MG63 (cell line): ENCODE data around the gene DTNB. TPM values are rescaled to one million over a fixed set of nuclear protein-coding genes. Genes with fewer than 3 reads are reported as not detected.
"Not testable (repeated sequence)": the region's sequence is repeated elsewhere in the genome, so short reads cannot be mapped to it uniquely, and the experiment has no call there.

ENCODE experiments used
- DNase-seq: peaks from one replicate; pipeline ENCODE4 v3.0.0-alpha.2; 2020
- H3K27me3 ChIP-seq: fragments of 250-450 bp; sonication (Bioruptor Pico); 2 replicates; pipeline ENCODE4 v1.5.1; 2020; ENCODE audit warnings: mild to moderate bottlenecking, moderate library complexity
- H3K36me3 ChIP-seq: fragments of 250-450 bp; sonication (Bioruptor Pico); 2 replicates; pipeline ENCODE4 v1.5.1; 2020; ENCODE audit warnings: mild to moderate bottlenecking, moderate library complexity
- H3K4me3 ChIP-seq: fragments of 250-450 bp; sonication (Bioruptor Pico); 2 replicates; pipeline ENCODE4 v1.5.1; 2020; ENCODE audit warnings: mild to moderate bottlenecking, moderate library complexity
- H3K9me3 ChIP-seq: fragments of 250-450 bp; sonication (Bioruptor Pico); 2 replicates; pipeline ENCODE4 v1.5.1; 2020; ENCODE audit warnings: mild to moderate bottlenecking, moderate library complexity
- total RNA-seq: library from RNA; depleted of rRNA; stranded (reverse); fragments of >200 nt; shearing (Covaris generic); gene quantifications from 2 replicates; pipeline ENCODE4 v1.2.3, GENCODE V29; 2014; ENCODE audit warnings: low replicate concordance

Gene DTNB
- total RNA-seq, 1 experiment from 2014 or later, result 8.2 TPM

- DNase-seq, result no peak
- no peak overlapping the region for H3K4me3 ChIP-seq
- no peaks in the 10 kb centered on the region for H3K27me3 ChIP-seq
- no peaks in the 10 kb centered on the region for H3K36me3 ChIP-seq
- H3K9me3 ChIP-seq, result no peaks in the 10 kb centered on the region
Measured at GRCh38 chr2:25418944-25419677, 254.3 kb downstream of the DTNB start.

GRCh38 chr2:25417715-25418369 is 255.5 kb downstream of the DTNB start:
- no peak overlapping the region for H3K4me3 ChIP-seq
- no peaks in the 10 kb centered on the region for H3K27me3 ChIP-seq
- no peaks in the 10 kb centered on the region for H3K9me3 ChIP-seq
- no peaks in the 10 kb centered on the region for H3K36me3 ChIP-seq
- no peak for DNase-seq

GRCh38 chr2:25416674-25417073 is 256.7 kb downstream of the DTNB start:
- Histone ChIP-seq H3K9me3 (no peaks in the 10 kb centered on the region), H3K27me3 (no peaks in the 10 kb centered on the region), H3K4me3 (no peak overlapping the region), H3K36me3 (no peaks in the 10 kb centered on the region)
- no peak for DNase-seq

GRCh38 chr2:25414781-25415180 is 258.6 kb downstream of the DTNB start:
- no peaks in the 10 kb centered on the region for H3K36me3 ChIP-seq
- no peak for DNase-seq
- H3K27me3 ChIP-seq, result no peaks in the 10 kb centered on the region
- no peak overlapping the region for H3K4me3 ChIP-seq
- H3K9me3 ChIP-seq, result no peaks in the 10 kb centered on the region

- H3K36me3 ChIP-seq, H3K9me3 ChIP-seq, H3K4me3 ChIP-seq, DNase-seq, H3K27me3 ChIP-seq: not testable (repeated sequence)
Measured at GRCh38 chr2:25413409-25413808, 260.0 kb downstream of the DTNB start.

DNA sequence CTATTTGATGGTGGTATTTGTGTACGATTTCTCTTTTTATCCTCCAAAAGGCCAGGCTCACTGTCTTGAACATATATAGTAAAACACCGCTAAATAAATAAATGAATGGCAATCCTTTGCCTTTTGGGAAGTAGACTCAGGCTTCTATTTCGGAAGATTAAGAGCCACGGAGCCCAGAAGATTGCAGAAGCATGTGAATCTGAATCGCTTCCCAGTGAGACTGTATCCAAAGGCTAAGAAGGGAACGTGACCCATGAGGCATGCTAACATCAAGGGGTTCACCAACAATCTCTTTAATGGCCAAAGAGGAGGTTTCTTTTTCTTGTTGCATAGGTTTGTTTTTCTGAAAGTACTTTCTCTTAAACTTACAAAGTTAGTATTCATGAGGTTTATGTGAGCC is 261.6 kb downstream of the DTNB start:
- Histone ChIP-seq H3K9me3 (no peaks in the 10 kb centered on the region), H3K4me3 (no peak overlapping the region), H3K27me3 (no peaks in the 10 kb centered on the region), H3K36me3 (no peaks in the 10 kb centered on the region)
- DNase-seq, result no peak

DNA sequence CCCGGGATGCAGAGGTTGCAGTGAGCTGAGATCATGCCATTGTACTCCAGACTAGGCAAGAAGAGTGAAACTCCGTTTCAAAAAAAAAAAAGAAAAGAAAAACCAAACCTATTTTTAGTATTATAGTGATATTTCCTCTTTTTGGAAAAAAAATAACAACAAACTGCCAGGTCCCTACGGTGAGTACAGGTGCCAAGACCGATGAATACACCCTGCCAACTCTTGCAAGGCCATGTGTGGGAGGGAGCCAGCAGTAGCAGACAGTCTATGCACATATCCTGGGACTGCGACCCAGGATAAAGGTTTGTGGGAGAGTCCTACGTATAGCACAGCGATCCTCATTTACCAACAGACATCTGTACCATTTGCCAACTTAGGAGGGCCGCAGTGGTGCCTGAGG is 262.1 kb downstream of the DTNB start:
- Histone ChIP-seq H3K4me3 (no peak overlapping the region), H3K9me3 (no peaks in the 10 kb centered on the region), H3K27me3 (no peaks in the 10 kb centered on the region), H3K36me3 (no peaks in the 10 kb centered on the region)
- DNase-seq, result no peak

DNA sequence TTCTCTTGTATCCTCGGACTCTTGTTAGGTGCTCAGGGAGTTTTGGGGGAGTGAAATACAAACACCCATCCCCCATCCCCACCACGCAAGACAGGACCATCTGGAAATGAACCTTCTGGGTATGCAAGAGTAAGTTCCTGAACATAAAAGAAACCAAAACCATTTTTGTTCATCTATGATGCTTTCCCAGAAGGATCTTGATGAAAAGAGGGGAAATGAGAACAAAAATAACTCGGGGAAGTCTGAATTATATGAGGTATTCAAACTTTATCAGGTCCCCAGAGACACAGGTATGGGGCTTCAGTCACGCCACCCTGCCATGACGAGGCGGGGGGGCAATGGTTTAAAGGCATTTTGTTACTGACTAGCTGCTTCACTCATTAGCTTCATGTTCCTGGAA is 263.0 kb downstream of the DTNB start:
- H3K27me3 ChIP-seq, result no peaks in the 10 kb centered on the region

DNA sequence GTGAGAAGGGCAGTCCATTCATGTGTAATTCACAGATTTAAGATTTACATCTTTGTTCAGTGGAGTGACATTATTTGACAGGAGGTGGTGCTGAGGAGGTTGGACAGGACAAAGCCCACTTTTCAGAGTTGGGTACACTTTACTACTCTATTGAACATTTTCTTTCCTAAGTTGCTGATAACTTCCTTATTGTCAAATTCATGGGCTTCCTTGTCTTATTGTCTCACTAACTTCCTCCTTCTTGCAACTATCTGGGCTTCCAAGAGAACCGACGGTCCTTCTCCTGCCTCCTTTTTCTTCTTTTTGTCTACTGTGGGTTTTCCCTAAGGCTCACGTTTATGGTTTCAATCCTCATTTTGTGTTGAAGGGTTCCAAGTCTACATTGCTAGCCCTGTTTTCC is 263.9 kb downstream of the DTNB start:
- H3K9me3 ChIP-seq, result no peaks in the 10 kb centered on the region
- H3K36me3 ChIP-seq, result no peaks in the 10 kb centered on the region
- H3K4me3 ChIP-seq, result no peak overlapping the region
- DNase-seq, result no peak
- H3K27me3 ChIP-seq, result no peaks in the 10 kb centered on the region

More for the DNA sequence above, 263.0 kb downstream of the DTNB start:
- Histone ChIP-seq H3K4me3 (no peak overlapping the region), H3K36me3 (no peaks in the 10 kb centered on the region), H3K9me3 (no peaks in the 10 kb centered on the region)
- no peak for DNase-seq

GRCh38 chr2:25409044-25409443 is 264.3 kb downstream of the DTNB start:
- Histone ChIP-seq H3K4me3 (no peak overlapping the region), H3K27me3 (no peaks in the 10 kb centered on the region), H3K9me3 (no peaks in the 10 kb centered on the region), H3K36me3 (no peaks in the 10 kb centered on the region)
- no peak for DNase-seq

DNA sequence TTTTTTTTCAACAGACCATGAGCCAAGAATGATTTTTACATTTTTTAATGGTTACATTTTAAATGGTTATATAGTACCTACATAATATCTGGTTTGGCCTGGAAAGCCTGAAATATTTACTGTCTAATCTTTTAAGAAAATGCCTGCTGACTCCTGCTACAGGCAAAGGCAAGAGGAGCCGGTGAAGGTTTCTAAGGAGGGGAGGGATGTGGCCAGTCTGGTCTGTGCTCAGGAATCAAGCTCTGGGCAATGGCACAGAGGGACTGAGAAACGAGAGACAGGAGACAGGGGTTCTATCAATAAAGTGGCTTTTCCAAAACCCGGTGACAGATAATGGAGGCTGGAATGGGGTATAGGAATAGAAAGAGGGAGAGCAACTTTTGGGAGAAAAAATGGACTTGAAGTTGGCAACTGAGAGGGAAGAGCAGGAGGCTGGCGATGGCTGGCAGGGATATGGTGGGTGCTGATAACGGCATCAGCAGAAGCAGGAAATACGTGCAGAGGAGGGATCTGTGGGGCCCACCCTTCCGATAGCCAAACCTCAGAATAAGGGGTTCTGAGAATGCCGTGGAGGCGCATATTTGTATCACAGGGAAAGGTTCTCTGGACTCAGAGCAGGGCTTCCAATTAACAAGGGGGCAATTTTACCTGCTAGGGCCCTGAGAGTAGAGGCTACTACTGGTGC is 267.6 kb downstream of the DTNB start:
- Histone ChIP-seq H3K36me3 (no peaks in the 10 kb centered on the region), H3K27me3 (no peaks in the 10 kb centered on the region), H3K9me3 (no peaks in the 10 kb centered on the region), H3K4me3 (no peak overlapping the region)
- no peak for DNase-seq

- not testable (repeated sequence) for H3K27me3 ChIP-seq, H3K9me3 ChIP-seq, DNase-seq, H3K36me3 ChIP-seq, H3K4me3 ChIP-seq
Measured at GRCh38 chr2:25403120-25403760, 270.1 kb downstream of the DTNB start.

DNA sequence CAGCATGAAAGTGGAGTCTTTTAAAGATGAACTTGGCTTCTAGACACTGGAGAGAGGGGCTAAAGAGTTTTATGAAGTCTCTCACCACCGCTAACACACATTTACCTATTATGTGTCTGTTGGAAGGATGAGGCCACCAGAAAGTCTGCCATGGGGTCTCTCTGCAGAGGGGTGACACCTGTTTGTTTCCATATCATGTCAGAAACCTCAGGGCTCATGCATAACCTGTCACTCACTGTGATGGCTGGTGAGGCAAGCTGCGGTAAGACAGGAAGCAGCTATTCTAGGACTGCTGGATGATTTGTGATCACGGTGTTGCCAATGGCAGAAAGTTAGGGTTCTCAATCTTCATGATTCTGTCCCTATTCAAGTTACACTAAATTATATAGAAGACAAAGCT is 270.9 kb downstream of the DTNB start:
- H3K36me3 ChIP-seq, result no peaks in the 10 kb centered on the region
- no peaks in the 10 kb centered on the region for H3K27me3 ChIP-seq
- H3K4me3 ChIP-seq, result no peak overlapping the region
- no peak for DNase-seq
- no peaks in the 10 kb centered on the region for H3K9me3 ChIP-seq

- H3K36me3 ChIP-seq, result no peaks in the 10 kb centered on the region
- no peaks in the 10 kb centered on the region for H3K9me3 ChIP-seq
- no peaks in the 10 kb centered on the region for H3K27me3 ChIP-seq
- no peak overlapping the region for H3K4me3 ChIP-seq
- no peak for DNase-seq
Measured at GRCh38 chr2:25401307-25402026, 271.9 kb downstream of the DTNB start.

- Histone ChIP-seq H3K27me3 (no peaks in the 10 kb centered on the region), H3K9me3 (no peaks in the 10 kb centered on the region), H3K36me3 (no peaks in the 10 kb centered on the region), H3K4me3 (no peak overlapping the region)
- no peak for DNase-seq
Measured at GRCh38 chr2:25400576-25401216, 272.7 kb downstream of the DTNB start.

GRCh38 chr2:25400169-25400568 is 273.2 kb downstream of the DTNB start:
- H3K36me3 ChIP-seq, result no peaks in the 10 kb centered on the region
- no peaks in the 10 kb centered on the region for H3K27me3 ChIP-seq
- H3K9me3 ChIP-seq, result no peaks in the 10 kb centered on the region
- DNase-seq, result no peak
- H3K4me3 ChIP-seq, result no peak overlapping the region
